GM10248 (cell line): ENCODE results near the gene NDUFAF7.
"Not testable (repeated sequence)": the region's sequence is repeated elsewhere in the genome, so short reads cannot be mapped to it uniquely, and the experiment has no call there.

Source experiments
- CTCF ChIA-PET: fragments of 300-600 bp; sonication (Branson Sonifier 250); formaldehyde crosslinking; extraction: SDS; loops from one replicate; lab custom pipeline; 2021; ENCODE audit warnings: antibody characterized with exemption; lab: Yijun Ruan, JAX
- POLR2A ChIA-PET: fragments of 350-650 bp; sonication (Branson Sonifier 250); formaldehyde crosslinking; extraction: SDS; loops from one replicate; lab custom pipeline; 2020; ENCODE audit warnings: antibody characterized with exemption; lab: Yijun Ruan, JAX
- DNase-seq: peaks from one replicate; pipeline ENCODE4 v3.0.0; 2012; ENCODE audit errors: extremely low spot score
- TF ChIP-seq, protein P1 (sequence below): IDR thresholded peaks from 2 replicates; pipeline ENCODE4 v1.5.1; 2012; ENCODE audit warnings: mild to moderate bottlenecking, low read depth; ENCODE audit errors: extremely low read depth, missing control alignments, control extremely low read depth

NDUFAF7 gene

GRCh38 chr2:37211939-37212338 lies 19.5 kb upstream of the NDUFAF7 start:
- TF ChIP-seq, protein P1, sequence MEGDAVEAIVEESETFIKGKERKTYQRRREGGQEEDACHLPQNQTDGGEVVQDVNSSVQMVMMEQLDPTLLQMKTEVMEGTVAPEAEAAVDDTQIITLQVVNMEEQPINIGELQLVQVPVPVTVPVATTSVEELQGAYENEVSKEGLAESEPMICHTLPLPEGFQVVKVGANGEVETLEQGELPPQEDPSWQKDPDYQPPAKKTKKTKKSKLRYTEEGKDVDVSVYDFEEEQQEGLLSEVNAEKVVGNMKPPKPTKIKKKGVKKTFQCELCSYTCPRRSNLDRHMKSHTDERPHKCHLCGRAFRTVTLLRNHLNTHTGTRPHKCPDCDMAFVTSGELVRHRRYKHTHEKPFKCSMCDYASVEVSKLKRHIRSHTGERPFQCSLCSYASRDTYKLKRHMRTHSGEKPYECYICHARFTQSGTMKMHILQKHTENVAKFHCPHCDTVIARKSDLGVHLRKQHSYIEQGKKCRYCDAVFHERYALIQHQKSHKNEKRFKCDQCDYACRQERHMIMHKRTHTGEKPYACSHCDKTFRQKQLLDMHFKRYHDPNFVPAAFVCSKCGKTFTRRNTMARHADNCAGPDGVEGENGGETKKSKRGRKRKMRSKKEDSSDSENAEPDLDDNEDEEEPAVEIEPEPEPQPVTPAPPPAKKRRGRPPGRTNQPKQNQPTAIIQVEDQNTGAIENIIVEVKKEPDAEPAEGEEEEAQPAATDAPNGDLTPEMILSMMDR = no peak
- ChIA-PET POLR2A (no interaction called here), CTCF (interaction anchor here (1.3 to 1.9 kb wide), 6 partner anchors 9 to 294 kb away, joined by 3 to 4 read pairs (median 4); partner anchors contain the start of gene CEBPZOS)
- DNase-seq = no peak

- DNase-seq = no peak
- TF ChIP-seq, protein P1 = no peak
- ChIA-PET CTCF (no interaction called here), POLR2A (interaction anchor here (0.8 kb wide), 1 partner anchor 21 kb away, joined by 9 read pairs; no protein-coding TSS in a partner anchor)
These were observed 16.2 kb upstream of the NDUFAF7 start for GRCh38 chr2:37215250-37215649.

- DNase-seq = no peak
- TF ChIP-seq, protein P1 = no peak
- POLR2A ChIA-PET = no interaction called here
- CTCF ChIA-PET = interaction anchor here (1.0 to 1.2 kb wide), 2 partner anchors 10 to 17 kb away, joined by 4 read pairs; no protein-coding TSS in a partner anchor
These were observed 12.4 kb upstream of the NDUFAF7 start for GRCh38 chr2:37219046-37219445.

DNA sequence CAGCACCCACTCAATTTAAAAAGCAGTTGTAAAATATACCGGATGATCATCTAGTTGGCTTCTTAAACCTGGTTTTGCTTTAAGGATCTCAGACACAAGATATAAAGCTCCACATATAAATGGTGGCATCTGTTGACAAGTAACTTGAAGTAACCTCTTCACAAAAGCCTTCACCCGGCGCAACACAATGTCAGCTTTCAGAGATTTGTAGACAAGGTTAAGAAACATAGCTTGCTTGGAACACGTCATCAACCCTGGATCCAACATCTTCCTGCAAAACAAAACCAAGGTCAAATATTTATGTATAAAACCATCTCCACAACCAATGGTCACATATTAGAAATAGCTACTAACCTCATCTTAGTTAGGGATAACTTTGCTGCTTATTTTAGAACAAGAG lies 8.3 kb upstream of the NDUFAF7 start:
- POLR2A ChIA-PET = no interaction called here
- TF ChIP-seq, protein P1 = no peak
- CTCF ChIA-PET = interaction anchor here (1.0 to 1.6 kb wide), 4 partner anchors 8 to 55 kb away, joined by 4 to 6 read pairs (median 5); partner anchors contain the start of genes CEBPZ and NDUFAF7
- DNase-seq = no peak

GRCh38 chr2:37224063-37224462 lies 7.4 kb upstream of the NDUFAF7 start:
- CTCF ChIA-PET = interaction anchor here (1.5 to 1.6 kb wide), 2 partner anchors 12 to 21 kb away, joined by 4 read pairs; no protein-coding TSS in a partner anchor
- POLR2A ChIA-PET = no interaction called here
- TF ChIP-seq, protein P1 = no peak
- no peak for DNase-seq

DNA sequence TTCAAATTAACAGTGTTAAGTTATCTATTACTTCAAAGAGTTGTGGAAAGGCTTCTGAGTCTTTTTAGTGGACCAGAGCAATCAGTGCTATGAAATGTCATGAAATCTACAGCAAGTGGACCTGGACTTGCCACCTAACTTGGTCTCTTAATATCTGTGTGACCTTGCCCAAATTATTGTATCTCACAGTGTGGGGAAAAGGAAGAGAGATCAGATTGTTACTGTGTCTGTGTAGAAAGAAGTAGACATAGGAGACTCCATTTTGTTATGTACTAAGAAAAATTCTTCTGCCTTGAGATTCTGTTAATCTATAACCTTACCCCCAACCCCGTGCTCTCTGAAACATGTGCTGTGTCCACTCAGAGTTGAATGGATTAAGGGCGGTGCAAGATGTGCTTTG lies 6.3 kb upstream of the NDUFAF7 start:
- DNase-seq, POLR2A ChIA-PET, CTCF ChIA-PET: not testable (repeated sequence)

GRCh38 chr2:37226863-37227262 lies 4.6 kb upstream of the NDUFAF7 start:
- CTCF ChIA-PET = no interaction called here
- TF ChIP-seq, protein P1 = no peak
- DNase-seq = no peak
- POLR2A ChIA-PET = no interaction called here
